Testis (tissue), 2 donors: Measurements from ENCODE around the gene ATP10A.

ENCODE experiments used
- CTCF ChIP-seq, 3 experiments: fragments of 450-650 bp in 2 of 3; fragments of 200-600 bp in 1 of 3; sonication (generic) in 1 of 3; IDR thresholded peaks; one replicate each; pipeline ENCODE4 v1.5.1; 2016 to 2019; ENCODE audit warnings: antibody characterized with exemption in 3 of 3, mild to moderate bottlenecking in 2 of 3, moderate library complexity in 1 of 3
- POLR2A ChIP-seq: fragments of 450-650 bp; IDR thresholded peaks from one replicate; pipeline ENCODE4 v1.6.1; 2017; ENCODE audit warnings: antibody characterized with exemption, mild to moderate bottlenecking, moderate library complexity

- TF ChIP-seq CTCF (IDR thresholded peaks at IDR 0.05), result peak; percentile 10 to 63 (median 52)
- TF ChIP-seq POLR2A, result no peak
Observed at GRCh38 chr15:25693321-25694238, 169.5 kb downstream of the ATP10A start.
